ENCODE data around the gene IGHMBP2.

Gene IGHMBP2

GRCh38 chr11:68857037-68857586, 46.6 kb upstream of the IGHMBP2 start:
- H3K4me1 ChIP-seq (ENCODE audit: control insufficient read depth, low read length): no peaks in the 10 kb centered on the region
- H4K20me1 ChIP-seq (ENCODE audit: control insufficient read depth, insufficient read depth, low read depth, low read length): no peaks in the 10 kb centered on the region
- H3K27me3 ChIP-seq (ENCODE audit: control insufficient read depth, low read length): peaks cover 12% of the 10 kb centered on the region
- H3K79me2 ChIP-seq (ENCODE audit: control insufficient read depth, low read length): no peaks in the 10 kb centered on the region
- no peak overlapping the region for H3K4me3 ChIP-seq (ENCODE audit: low read length)
- no peaks in the 10 kb centered on the region for H3K9me3 ChIP-seq (ENCODE audit: control insufficient read depth, insufficient read depth, low read length)
- no peaks in the 10 kb centered on the region for H3K9me2 ChIP-seq (replicated peaks; ENCODE audit: control insufficient read depth, low read length)
- no peak overlapping the region for H3K27ac ChIP-seq (ENCODE audit: low read depth, low read length)
- H3K4me2 ChIP-seq (ENCODE audit: low read length): no peak overlapping the region
- no peak for TF ChIP-seq EZH2phosphoT487 (IDR thresholded peaks at IDR 0.05; ENCODE audit: borderline replicate concordance, low read length)
- TF ChIP-seq CTCF (IDR thresholded peaks at IDR 0.05; ENCODE audit: low read depth, low read length, poor library complexity, severe bottlenecking): no peak
- H3K36me3 ChIP-seq (ENCODE audit: control insufficient read depth, low read length): no peaks in the 10 kb centered on the region
- no peaks in the 10 kb centered on the region for H3F3A ChIP-seq (ENCODE audit: control insufficient read depth, insufficient read depth)

GRCh38 chr11:68859123-68859522, 44.6 kb upstream of the IGHMBP2 start:
- Histone ChIP-seq H3K27me3 (ENCODE audit: control insufficient read depth, low read length) (peaks cover 12% of the 10 kb centered on the region), H3K4me2 (ENCODE audit: low read length) (no peak overlapping the region), H3K4me3 (ENCODE audit: low read length) (no peak overlapping the region), H3K27ac (ENCODE audit: low read depth, low read length) (no peak overlapping the region), H3K9me2 (replicated peaks; ENCODE audit: control insufficient read depth, low read length) (no peaks in the 10 kb centered on the region), H3K4me1 (ENCODE audit: control insufficient read depth, low read length) (no peaks in the 10 kb centered on the region), H3K9me3 (ENCODE audit: control insufficient read depth, insufficient read depth, low read length) (peaks cover 3% of the 10 kb centered on the region; the same call in 1 of the 2 replicates), H4K20me1 (ENCODE audit: control insufficient read depth, insufficient read depth, low read depth, low read length) (no peaks in the 10 kb centered on the region), H3F3A (ENCODE audit: control insufficient read depth, insufficient read depth) (no peaks in the 10 kb centered on the region), H3K79me2 (ENCODE audit: control insufficient read depth, low read length) (no peaks in the 10 kb centered on the region), H3K36me3 (ENCODE audit: control insufficient read depth, low read length) (no peaks in the 10 kb centered on the region)
- TF ChIP-seq EZH2phosphoT487 (IDR thresholded peaks at IDR 0.05; ENCODE audit: borderline replicate concordance, low read length) (no peak), CTCF (IDR thresholded peaks at IDR 0.05; ENCODE audit: low read depth, low read length, poor library complexity, severe bottlenecking) (no peak)

GRCh38 chr11:68862421-68862820, 41.3 kb upstream of the IGHMBP2 start:
- Histone ChIP-seq H3K9me3 (ENCODE audit: control insufficient read depth, insufficient read depth, low read length) (peaks cover 4% of the 10 kb centered on the region; the same call in 1 of the 2 replicates), H3K4me2 (ENCODE audit: low read length) (no peak overlapping the region), H4K20me1 (ENCODE audit: control insufficient read depth, insufficient read depth, low read depth, low read length) (no peaks in the 10 kb centered on the region)

More at GRCh38 chr11:68862421-68862820, 41.3 kb upstream of the IGHMBP2 start:
- Histone ChIP-seq H3K27ac (ENCODE audit: low read depth, low read length) (no peak overlapping the region), H3K79me2 (ENCODE audit: control insufficient read depth, low read length) (no peaks in the 10 kb centered on the region), H3K4me1 (ENCODE audit: control insufficient read depth, low read length) (no peaks in the 10 kb centered on the region), H3K4me3 (ENCODE audit: low read length) (no peak overlapping the region), H3K27me3 (ENCODE audit: control insufficient read depth, low read length) (no peaks in the 10 kb centered on the region), H3F3A (ENCODE audit: control insufficient read depth, insufficient read depth) (no peaks in the 10 kb centered on the region), H3K9me2 (replicated peaks; ENCODE audit: control insufficient read depth, low read length) (no peaks in the 10 kb centered on the region), H3K36me3 (ENCODE audit: control insufficient read depth, low read length) (no peaks in the 10 kb centered on the region)
- no peak for TF ChIP-seq EZH2phosphoT487 (IDR thresholded peaks at IDR 0.05; ENCODE audit: borderline replicate concordance, low read length)
- TF ChIP-seq CTCF (IDR thresholded peaks at IDR 0.05; ENCODE audit: low read depth, low read length, poor library complexity, severe bottlenecking): no peak
